GM21528 (cell line): Measurements from ENCODE around the gene TPP2.

Experiments used
- ATAC-seq: cut with Tn5 transposase; IDR thresholded peaks from one replicate; pipeline ENCODE4 v1.9.1; 2021; ENCODE audit warnings: mild to moderate bottlenecking, moderate library complexity; ENCODE audit not compliant: unreplicated experiment, low FRiP score

The TPP2 gene

DNA sequence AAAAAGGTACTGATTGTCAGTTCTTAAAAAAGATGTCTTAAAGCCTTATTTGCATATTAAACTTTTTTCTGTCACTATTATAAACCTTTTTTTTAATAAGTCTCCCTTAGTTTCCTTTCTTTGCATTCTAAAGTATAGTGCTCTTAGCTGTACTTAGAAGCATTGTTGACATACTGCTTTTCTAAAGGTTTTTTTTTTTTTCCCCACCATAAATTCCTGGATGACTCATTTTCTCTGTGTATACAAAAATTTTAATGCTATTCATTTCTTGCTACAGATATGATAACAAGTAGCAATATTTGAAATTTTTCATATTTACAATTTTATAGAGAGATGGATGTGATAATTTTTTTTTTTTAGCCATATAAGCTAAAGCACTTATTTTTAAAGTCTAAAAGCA is 54.6 kb downstream of the TPP2 start:
- no peak for ATAC-seq

DNA sequence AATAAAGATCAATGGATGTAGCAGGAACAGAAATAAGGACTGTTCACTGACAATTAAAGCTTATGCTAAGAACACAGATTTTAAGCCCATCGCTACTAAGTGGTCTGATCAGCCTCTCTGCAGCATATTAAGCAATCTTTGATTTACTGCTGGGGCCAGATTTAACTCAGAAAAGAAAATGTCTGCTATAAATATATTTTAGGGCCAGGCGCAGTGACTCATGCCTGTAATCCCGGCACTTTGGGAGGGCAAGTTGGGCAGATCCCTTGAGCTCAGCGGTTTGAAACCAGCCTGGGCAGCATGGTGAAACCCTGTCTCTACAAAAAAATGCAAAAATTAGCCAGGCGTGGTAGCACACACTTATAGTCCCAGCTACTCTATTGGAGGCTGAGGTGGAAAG is 55.1 kb downstream of the TPP2 start:
- ATAC-seq: no peak

DNA sequence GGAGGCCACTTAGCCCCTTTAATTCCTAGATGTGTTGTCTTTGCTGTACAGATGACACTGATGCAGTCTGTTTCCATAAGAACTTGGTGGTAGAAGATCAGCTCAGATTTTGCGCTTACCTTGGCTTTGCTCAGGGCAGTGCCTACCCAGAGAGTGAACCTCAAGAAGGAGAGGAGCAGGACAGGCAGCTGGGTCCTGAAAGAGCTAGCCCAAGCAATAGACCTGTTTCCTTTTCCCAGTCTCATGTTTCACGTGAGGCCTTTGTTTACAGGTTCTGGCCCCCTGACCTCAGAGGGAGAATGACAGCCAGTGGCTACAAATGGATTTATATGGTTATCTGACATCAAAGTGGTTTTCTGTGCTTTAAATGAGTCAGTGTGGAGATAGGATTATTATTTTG is 58.0 kb downstream of the TPP2 start:
- ATAC-seq: no peak

DNA sequence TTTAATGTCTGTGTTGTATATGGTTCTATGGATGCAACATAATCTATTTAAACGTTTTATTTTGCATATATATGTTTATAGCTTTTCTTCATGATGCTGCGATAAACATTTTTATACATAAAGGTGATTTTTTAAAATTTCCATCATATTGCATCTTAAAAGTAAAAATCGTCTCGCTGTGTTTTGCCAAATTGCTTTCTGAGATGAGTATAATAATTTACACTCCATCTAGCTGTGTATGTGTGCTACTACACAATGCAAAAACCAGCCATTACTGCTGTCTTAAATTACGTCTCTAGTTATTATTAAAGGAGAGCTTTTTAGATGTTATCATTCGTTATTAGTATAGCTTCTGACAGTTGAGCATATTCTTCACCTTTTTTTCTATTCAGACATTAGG is 60.8 kb downstream of the TPP2 start:
- ATAC-seq: no peak

DNA sequence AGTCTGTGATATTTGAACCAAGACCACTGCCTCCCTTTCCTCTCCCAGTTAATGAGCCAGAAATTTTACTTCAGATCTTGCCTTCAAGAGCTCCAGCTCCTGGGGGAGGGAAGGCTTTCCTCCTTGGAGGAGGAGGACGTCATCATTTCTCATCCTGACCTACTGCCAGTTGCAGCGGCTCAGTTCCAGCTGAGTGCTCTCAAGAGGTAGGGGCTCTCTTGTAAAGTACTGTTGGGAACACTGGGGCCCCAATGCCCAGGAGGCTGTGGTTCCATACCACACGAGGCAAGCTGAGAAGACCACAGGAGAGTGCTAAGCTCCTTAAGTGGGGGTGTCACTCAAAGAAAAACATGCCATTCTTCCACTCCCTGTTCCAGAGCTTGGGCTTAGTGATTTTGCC is 61.9 kb downstream of the TPP2 start:
- no peak for ATAC-seq

DNA sequence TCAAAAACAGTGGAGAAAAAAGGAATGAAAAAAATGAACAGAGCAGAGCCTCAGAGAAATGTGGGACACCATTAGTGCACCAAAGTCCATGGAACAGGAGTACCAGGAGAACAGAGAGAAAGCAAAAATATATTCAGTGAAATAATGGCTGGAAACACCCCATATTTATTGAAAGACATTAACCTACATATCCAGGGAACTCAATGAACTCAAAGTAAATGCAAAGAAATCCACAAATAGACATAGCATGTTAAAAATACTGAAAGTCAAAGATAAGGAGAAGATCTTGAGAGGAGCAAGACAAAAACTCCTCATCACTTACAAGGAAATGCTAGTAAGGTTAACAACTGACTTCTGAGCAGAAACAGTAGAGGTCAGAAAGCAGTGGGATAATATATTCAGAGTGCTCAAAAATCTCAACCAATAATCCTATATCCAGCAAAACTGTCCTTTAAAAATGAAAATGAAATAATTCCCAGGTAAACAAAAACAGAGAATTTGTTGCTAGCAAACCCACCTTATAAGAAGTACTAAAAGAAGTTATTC is 62.5 kb downstream of the TPP2 start:
- no peak for ATAC-seq

DNA sequence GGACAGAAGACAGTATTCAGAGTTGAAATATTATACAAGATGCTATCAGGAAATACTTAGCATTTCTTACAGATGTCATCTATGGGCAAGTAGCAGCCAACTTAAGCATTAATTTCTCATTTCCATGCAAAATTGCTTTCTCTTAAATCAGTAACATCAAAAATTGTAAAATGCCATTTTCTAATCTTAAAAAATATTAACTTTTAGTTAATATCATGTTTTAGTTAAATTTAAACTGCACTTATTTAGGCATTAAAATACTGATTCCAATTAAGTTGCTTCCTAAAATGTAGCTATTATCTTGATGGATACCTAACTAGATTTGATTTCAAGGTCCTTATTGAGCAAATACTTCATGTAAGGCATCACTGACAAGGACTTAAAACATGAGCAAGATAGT is 70.2 kb downstream of the TPP2 start:
- ATAC-seq: no peak

DNA sequence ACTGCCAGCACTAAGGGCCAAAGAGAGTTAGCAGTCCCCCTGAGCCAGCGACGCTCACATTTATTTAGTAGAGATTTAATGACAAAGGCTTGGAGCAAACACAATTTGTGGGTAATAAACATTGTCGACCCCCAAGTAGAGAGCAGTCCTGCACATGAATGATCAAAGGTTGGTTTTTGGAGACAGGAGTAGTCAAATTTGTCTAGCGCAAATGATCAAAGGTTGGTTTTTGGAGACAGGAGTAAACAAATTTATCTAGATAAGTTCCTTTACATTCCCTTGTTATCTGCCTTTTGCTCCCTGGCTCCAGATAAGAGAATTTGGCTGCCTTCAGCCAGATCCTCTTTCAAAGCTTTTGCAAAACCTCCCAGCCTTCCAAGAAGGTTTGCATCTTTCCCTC is 71.1 kb downstream of the TPP2 start:
- no peak for ATAC-seq

DNA sequence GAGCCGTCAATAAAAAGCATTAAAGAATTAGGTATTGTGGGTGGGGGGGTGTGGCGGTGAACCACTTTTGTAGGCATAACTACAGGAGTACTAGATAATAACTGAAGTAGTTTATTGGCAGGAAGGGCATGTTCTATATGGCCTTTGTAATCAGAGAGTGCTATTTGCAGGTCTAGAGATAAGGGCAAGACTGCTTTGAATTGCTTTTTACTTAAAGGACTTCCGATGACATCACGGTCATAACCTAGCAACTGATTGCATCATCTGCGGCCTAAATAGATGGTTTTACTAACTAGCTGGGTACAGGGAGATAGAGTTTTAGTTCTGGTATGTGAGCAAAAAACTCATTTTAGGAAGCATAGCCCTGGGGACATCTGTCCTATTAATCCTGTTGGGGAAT is 73.3 kb downstream of the TPP2 start:
- ATAC-seq: no peak

DNA sequence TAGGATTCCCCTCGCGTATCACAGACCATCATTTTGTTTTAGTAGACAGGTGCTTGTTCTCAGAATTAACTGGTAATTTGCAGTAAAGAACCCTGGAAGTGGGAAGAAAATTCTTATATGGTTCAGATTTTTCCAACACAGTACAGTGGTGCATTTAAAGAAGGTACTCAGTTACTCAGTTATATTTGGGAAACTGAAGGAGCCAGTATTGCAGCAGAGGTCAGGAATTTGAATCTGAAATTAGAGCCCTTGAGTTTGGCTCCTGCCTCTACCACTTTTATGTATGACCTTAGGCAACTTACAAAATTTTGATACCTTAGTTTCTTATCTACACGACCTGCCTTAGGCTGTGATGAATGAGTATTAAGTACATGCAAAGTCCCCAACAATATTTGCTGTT is 78.3 kb downstream of the TPP2 start:
- no peak for ATAC-seq

DNA sequence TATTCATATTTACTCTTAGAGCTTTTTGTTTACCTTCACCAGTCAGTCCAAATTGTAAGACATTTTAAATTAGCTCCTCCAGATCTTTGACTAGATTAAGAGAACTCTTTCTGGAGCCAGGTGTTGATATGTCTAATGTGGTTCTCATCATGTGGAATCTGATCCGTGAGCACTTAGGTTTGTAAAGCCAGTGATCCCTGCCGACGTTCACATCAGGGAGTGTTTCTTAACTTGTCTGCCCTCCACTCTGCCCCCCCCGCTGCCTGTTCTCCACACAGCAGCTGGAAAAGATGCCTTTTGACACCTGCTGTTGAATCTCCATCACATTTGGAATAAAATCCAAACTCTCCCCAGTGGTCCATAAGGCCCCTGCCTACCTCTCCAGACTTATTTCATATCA is 80.3 kb downstream of the TPP2 start:
- ATAC-seq: no peak

DNA sequence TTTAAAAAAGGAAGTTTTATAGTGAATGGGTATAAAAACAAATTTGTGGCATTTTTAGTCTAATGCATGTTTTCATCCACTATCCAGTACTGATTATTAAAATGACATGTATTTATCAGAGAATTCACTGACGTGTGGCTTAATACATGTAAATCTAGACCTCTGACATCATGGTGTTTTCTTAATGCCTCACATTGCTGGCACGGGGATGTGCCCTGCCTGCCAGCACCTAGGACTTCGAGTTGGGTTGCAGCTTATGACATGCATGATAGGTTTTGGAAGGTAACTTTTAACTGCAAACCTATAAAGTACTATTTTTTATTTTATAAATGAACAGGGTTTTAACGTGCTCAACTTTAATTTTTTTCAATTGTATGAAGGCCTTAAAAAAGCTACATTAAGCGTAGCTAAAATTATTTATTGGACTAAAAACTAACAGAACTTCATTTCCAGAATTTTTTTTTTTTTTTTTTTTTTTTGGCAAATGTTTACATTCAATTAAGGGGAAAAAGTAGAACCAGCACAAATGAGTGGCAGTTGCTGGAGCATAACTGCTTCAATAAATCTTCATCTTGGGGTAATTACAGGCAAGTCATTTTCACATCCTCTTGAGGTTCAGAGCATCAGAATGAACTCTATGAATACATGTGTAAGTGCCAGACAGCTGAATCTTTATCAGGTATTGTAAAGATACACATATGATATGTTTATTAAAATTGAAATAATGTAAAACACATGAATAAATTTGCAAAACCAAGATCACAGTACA is 81.7 kb downstream of the TPP2 start:
- no peak for ATAC-seq

DNA sequence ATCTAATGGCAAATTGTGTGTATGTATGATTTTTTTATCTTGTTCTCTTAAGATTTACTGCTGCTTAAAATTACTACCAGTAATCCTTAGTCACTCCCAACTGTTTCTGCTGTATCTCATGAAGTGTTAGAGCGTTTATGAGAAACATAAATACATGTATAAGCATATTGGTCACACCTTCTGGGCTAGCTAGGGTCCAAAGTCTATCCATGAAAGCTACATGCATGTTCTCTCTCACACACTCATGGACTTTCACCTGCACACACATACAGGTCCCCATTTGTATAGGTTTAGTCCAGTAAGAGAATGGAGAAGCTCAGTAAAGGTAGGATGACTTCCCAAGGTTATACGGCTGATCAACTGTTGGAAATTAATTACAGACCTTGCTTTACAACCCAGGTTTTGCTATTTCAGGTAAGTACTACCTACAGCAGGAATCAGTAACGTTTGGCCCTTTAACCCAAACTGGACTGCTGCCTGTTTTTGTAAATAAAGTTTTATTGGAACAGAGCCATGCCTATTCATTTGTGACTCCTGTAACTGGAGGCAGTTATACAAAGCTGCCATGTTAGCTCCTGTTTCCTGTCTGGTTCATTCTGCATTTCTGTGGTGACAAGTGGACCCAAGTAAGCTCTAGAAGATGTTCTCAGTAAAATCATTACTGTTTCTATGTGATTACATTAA is 82.8 kb downstream of the TPP2 start:
- no peak for ATAC-seq

DNA sequence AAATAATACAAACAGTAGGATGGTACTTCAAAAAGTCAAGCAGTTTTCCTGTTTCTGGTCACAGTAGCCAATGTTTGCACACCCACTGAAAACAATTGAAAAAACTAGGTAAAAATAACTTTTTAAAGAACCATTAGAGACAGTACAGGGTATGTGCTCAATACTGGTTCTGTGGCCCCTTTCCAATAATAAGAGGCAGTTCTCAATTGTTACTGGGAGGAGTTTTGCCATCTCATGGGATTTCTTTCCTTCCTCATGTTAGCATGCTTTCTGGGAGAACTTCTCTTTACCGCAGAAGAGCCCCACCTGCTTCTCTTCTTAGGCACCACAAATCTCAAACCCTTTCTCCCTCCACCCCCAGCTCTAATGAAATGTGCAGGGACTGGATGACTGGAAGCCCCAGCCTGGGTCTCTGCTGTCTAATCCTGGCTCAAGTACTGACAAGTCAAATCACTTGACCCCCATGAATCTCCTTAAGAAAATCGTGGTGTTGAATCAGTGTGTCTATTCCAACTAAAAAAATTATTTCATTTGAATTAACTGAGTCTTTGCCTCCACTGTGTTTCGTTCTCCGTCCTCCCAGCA is 83.4 kb downstream of the TPP2 start:
- peak; percentile 25 for ATAC-seq

DNA sequence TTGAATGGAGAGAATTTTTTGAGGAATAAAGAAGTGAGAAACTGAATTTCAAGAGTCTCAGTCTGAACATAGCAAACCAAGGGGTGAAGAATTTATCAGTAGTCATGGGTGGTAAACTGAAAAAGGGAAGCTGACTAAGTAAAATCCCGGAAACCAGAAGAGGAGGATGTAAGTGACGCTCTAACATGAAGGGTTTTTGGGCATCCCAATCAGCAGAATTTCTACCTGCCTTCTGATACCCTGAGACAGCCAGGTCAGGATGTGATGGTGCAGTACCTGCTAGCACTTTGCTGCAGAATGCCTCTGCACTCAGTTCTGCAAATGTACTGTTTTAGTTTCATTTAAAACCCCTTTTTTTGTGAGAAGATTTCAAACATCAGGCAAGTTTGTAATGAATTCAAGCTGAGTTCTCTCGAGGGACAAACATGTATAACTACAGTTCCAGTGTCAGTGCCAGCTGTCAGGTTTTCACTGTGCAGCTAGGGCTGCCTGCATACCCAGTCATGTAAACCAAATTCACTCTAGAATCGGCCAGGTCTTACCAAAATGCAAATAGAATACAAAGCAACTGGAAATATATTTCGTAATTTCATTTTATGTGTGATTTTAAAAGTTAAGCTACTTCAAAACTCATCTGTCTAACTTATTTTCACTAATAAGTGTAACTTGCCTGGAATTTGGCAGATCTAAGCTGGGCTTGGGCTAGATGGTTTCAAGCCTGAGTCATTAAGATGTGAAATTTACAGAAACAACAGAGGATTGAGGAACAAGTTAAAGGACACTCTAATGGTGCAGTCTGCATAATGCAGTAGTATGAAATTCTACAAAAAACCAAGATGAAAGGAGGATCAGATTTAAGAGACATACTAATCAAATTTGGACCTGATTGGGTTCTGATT is 84.3 kb downstream of the TPP2 start:
- ATAC-seq: peak; percentile 43

DNA sequence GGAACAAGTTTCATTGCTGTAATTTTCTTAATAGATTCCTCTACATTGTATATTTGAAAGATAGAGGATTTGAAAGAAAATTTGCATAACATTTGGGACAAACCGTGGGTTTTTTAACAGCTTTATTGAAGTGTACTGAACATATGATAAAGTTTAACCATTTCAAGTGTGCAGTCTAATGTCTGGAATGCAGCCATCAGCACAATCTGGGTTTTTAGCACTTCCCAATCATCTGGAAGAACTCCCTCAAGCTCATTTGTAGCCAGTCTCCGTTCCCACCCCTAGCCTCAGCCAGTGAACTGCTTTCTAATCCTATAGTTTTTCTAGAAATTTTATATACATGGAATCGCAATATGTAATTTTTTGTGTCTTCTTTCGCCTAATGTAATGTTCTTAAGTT is 85.4 kb downstream of the TPP2 start:
- no peak for ATAC-seq

DNA sequence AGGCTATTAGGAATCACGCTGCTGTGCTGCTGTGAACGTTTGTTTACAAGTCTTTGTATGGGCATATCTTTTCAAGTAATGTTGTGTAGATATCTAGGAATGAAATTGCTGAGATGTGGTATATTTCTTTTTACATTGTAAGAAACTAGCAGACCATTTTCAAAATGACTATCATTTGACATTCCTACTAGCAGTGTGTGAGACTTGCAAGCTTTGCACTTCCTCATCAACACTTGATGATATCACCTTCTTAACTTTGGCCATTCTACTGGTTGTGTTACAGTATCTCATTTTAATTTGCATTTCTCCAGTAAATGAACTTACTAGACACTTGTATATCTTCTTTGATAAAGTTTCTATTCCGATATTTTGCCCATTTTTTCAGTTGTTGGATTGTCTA is 85.9 kb downstream of the TPP2 start:
- ATAC-seq: no peak

DNA sequence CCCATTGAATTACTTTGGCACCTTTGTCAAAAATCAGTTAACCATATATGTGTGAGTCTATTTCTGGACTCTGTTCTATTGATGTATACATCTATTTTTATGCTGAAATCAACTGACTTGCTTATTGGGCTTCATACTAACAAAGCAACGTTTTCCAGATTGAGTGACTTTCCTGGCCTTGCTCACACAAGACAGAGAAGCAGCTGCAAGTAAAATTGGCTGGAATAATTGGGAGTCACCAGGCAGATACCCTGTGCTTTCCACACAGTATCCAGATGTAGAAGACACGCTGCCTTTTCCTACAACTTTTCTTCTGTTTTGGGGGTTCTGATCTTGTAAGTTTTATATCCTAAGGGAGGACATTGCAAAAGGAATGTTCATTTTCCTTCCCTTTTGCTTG is 86.9 kb downstream of the TPP2 start:
- ATAC-seq: no peak

DNA sequence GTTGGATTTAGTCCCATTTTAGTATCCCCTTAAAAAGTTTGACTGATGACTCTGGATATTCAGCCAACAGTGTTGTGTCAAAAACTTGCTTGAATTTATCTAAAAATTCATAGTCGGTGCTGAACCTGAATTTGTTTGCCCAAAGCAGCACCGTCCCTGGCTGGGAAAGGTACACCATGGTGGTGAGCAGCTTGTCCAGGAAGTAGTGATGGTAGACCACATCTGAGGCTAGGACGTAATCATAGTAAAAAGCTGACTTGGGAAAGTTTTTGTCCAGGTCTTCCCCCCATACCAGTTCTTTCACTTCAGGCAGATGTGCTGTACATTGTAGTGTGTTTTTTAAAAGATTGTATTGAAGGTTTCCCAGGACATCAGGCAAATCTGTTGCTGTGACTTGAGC is 89.2 kb downstream of the TPP2 start:
- no peak for ATAC-seq

DNA sequence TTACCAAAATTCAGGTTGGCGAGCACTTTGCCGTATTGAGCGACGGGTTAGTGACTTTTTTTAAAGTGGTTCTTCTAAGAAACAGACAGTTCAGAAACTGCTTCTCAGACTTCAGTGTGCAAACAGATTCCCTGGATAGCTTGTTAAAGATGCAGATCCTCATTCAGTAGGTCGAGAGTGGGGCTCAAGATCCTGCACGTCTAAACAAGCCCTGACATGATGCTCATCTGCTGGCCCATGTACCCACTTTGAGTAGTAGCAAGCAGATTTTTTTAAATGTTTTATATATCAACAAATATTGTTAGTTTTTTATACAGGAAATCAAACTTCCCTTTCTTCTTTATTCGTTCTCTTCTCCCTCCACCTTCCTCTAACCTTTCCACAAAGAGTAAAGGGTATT is 90.7 kb downstream of the TPP2 start:
- no peak for ATAC-seq
